Germinal center (tissue), 1 donor: ENCODE results near the gene NFATC4.
A peak's percentile ranks its signal among the peaks of the same experiment; 100 is the strongest.
"Not testable (repeated sequence)": the region's sequence is repeated elsewhere in the genome, so short reads cannot be mapped to it uniquely, and the experiment has no call there.

ENCODE experiments used
- DNase-seq: peaks from one replicate; pipeline ENCODE4 v3.0.0; 2012; ENCODE audit warnings: mixed read lengths, low spot score

NFATC4 gene

DNA sequence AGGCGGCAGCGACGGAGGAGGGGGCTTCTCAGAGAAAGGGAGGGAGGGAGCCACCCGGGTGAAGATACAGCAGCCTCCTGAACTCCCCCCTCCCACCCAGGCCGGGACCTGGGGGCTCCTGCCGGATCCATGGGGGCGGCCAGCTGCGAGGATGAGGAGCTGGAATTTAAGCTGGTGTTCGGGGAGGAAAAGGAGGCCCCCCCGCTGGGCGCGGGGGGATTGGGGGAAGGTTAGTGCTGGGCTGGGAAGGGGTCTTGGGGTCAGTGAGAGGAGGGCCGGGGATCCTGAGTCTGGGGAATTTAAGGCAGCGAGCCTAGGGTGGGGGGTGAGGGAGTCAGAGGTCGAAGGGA, 203 bp downstream of the NFATC4 start:
- DNase-seq, result no peak

DNA sequence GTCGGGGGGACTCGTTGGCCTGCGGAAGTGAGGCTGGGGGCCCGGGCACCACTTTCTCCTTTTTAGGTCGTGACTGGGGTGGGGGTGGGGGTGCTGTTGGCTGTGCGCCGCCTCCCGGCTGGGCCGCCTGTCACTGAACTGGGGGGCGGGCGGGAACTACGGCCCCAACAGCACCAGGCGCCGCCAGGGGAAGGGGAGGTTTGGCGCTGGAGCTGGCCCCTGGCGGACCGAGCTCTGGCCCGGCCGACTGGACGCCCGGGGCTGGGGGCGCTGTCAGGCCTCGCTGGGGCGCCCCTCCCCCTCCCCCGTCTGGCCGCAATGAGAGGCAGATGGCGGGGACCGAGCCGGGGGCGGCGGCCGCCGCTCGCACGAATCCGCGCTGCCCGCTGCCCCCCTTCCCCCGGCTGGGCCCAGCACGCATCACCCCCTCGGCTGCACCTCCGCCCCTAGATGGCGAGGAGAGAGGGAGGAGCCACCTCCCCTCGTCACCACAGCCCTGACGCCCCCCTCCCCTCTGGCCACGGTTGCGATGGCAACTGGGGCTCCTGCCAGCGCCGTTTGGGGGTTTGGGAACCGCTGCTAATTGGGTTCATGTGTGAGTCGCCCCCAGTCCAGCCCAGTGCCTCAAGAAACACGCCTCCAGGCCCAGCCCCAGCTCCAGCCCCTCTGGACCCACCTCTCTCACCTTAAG, 723 bp downstream of the NFATC4 start:
- DNase-seq, result peak; percentile 54

DNA sequence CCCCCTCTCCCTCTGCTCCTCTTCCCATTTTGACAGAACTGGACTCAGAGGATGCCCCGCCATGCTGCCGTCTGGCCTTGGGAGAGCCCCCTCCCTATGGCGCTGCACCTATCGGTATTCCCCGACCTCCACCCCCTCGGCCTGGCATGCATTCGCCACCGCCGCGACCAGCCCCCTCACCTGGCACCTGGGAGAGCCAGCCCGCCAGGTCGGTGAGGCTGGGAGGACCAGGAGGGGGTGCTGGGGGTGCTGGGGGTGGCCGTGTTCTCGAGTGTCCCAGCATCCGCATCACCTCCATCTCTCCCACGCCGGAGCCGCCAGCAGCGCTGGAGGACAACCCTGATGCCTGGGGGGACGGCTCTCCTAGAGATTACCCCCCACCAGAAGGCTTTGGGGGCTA, 1.5 kb downstream of the NFATC4 start:
- no peak for DNase-seq

DNA sequence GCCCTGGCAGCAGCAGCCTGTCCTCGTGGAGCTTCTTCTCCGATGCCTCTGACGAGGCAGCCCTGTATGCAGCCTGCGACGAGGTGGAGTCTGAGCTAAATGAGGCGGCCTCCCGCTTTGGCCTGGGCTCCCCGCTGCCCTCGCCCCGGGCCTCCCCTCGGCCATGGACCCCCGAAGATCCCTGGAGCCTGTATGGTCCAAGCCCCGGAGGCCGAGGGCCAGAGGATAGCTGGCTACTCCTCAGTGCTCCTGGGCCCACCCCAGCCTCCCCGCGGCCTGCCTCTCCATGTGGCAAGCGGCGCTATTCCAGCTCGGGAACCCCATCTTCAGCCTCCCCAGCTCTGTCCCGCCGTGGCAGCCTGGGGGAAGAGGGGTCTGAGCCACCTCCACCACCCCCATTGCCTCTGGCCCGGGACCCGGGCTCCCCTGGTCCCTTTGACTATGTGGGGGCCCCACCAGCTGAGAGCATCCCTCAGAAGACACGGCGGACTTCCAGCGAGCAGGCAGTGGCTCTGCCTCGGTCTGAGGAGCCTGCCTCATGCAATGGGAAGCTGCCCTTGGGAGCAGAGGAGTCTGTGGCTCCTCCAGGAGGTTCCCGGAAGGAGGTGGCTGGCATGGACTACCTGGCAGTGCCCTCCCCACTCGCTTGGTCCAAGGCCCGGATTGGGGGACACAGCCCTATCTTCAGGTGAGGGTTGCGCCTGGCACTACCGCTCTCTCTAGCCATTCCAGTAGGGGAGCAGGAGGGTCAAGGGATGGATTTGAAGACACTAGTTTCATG, 2.1 kb downstream of the NFATC4 start:
- DNase-seq, result no peak

DNA sequence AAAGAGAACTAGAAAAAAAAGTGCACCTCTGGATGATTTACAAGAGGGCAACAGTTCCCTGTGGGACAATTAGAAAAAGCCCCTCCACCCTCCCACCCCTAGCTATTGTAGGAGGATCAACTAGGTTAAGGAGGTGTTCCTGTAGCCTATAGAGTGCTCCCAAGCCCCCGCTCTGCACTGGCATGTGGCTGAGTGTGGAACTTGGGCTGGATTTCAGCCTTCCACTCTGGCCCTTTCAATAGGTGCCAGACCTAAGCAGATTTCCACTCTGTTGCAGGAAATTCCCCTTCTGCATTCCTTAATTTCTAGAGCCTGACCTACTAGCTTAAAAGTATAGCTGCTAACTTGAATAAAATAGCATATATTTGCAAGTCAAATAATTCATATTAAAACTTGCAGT, 2.8 kb downstream of the NFATC4 start:
- DNase-seq, result no peak

DNA sequence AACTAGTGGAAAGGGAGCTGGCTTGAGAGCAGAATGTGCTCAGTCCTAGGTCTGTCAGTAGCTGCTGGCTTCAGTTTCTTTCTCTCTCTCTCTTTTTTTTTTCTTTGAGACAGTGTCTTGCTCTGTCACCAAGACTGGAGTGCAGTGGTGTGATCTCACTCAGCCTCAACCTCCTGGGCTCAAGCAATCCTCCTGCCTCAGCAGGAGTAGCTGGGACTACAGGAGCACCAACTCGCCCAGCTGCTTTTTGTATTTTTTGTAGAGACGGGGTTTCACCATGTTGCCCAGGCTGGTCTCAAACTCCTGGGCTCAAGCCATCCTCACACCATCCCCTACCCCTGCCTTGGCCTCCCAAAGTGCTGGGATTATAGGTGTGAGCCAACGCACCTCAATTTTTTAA, 3.6 kb downstream of the NFATC4 start:
- not testable (repeated sequence) for DNase-seq

DNA sequence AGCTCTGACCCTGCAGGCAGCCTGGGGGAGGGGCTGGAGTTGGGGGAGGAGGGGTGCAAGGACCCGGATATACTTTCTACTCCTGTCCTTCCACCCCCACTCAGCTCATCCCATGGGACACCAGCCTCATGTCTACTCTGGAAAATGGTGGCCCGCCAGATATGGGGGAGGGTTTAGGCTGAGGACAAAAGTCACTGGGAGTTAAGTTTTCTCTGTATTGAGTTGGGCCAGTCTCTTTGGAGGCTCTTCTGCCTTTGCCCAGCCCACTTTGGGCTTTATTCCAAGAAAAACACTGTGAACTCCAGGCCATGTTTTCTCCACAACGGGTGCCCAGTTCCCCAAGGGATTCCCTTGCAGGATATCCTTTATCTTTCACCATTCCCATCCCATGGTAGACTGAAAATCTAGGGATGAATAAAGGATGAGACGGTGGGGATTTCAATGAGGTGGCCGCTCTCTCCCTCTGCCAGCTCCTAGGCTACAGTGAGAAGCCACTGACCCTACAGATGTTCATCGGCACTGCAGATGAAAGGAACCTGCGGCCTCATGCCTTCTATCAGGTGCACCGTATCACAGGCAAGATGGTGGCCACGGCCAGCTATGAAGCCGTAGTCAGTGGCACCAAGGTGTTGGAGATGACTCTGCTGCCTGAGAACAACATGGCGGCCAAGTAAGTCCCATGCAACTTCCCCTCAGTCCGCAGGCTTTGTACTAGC, 4.9 kb downstream of the NFATC4 start:
- DNase-seq, result no peak

DNA sequence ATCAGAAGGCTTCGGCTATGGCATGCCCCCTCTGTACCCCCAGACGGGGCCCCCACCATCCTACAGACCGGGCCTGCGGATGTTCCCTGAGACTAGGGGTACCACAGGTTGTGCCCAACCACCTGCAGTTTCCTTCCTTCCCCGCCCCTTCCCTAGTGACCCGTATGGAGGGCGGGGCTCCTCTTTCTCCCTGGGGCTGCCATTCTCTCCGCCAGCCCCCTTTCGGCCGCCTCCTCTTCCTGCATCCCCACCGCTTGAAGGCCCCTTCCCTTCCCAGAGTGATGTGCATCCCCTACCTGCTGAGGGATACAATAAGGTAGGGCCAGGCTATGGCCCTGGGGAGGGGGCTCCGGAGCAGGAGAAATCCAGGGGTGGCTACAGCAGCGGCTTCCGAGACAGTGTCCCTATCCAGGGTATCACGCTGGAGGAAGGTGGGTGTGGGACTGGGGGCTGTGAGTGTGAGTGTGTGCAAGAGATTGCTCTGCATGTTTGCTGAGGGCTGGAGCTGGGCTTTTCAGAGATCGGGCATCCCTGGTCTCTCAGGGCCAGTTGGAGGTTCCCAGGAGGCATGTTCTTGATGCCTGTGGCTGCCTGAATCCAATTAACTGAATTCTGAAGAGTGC, 8.6 kb downstream of the NFATC4 start:
- DNase-seq, result no peak

DNA sequence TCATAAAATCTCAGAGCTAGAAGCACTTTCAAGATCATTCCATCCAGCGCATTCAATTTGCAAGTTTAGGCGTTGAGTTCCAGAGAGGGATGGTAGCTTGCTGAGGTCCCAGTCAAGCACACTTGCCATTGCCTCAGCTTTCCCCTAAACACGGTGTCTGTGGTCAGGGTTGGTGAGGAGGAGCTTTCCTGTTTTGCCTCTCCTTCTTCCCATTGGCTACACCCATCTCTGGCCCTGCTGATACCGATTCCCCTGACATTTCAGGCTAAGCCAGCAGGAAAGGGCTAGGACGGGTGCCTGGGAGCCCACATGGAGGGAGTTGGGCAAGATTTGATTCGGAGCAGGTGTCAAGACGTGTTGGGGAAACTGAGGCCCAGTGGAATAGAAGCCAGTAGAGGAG, 9.1 kb downstream of the NFATC4 start:
- DNase-seq, result no peak

DNA sequence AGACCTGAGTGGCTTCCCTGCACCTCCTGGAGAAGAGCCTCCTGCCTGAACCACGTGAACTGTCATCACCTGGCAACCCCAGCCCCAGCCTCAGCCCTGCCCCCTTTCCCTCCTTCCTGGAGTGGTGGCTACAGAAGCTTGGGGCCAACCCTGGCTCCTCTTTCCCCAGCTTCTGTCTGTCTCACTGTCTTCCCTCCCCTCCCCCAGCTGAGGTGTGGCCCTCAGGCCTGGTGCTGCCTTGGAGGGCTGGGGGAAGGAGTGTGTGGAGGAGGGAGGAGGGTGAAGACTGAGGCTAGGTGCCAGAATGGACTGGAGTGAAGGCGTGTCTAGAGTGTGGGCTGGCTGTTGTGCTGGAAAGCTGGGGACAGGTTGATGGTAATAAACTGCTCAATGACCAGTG, 9.7 kb downstream of the NFATC4 start:
- DNase-seq, result no peak

DNA sequence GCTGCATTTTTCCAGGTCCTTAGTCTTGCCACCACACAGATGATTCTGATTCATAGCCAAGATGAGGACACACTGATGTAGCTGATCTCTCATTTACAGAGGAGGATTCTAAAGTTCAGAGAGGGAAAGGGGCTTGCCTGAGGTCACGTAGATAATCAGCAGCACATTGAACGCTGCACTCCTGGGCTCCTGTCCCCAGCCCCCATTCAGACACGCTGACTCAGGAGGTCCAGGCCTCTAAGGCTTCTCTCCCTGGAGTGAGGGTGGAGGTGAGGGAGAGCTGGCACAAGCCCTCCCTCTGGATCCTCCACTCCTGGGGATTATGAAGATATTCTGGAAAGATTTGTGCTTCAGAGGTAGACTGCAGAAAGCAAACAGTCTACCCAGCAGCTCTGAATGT, 10.3 kb downstream of the NFATC4 start:
- DNase-seq, result no peak

DNA sequence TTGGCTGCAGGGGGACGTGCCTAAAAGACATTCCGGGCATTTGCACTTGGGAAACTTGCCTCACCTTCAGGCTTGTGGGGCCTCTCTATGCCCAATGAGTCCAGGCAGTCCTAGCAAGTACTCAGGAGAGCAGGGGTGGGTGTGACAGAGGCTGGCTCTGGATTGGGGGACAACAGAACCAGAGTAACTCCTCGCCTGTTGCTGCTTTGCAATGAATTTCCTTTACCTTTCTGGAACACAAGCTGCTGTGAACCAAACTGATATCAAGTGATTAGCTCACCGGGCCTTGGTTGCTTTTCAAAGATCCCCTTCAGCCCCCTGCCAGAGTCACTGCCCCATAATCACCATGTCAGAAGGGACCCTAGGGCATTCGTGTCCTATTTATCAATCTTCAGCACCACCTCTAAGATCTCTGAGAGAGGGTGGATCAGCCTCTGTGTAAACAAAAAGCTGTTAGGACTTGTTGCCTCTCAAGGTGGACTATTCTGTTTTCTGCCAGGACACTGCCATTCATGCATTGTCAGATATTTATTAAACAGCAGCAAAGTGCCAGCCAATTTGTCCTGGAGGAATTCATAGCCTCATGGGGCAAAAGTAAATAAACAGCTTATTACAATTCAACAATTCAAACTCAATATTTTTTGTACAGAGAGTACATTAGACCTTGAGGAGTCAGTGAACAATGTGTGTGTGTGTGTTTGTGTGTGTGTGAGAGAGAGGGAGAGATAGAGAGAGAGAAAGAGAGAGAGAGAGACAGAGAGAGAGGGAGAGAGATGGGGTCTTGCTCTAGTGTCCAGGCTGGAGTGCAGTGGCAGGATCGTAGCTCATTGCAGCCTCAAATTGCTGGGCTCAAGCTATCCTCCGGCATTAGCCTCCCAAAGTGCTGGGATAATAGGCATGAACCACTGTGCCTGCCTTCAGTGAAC, 11.3 kb downstream of the NFATC4 start:
- no peak for DNase-seq

DNA sequence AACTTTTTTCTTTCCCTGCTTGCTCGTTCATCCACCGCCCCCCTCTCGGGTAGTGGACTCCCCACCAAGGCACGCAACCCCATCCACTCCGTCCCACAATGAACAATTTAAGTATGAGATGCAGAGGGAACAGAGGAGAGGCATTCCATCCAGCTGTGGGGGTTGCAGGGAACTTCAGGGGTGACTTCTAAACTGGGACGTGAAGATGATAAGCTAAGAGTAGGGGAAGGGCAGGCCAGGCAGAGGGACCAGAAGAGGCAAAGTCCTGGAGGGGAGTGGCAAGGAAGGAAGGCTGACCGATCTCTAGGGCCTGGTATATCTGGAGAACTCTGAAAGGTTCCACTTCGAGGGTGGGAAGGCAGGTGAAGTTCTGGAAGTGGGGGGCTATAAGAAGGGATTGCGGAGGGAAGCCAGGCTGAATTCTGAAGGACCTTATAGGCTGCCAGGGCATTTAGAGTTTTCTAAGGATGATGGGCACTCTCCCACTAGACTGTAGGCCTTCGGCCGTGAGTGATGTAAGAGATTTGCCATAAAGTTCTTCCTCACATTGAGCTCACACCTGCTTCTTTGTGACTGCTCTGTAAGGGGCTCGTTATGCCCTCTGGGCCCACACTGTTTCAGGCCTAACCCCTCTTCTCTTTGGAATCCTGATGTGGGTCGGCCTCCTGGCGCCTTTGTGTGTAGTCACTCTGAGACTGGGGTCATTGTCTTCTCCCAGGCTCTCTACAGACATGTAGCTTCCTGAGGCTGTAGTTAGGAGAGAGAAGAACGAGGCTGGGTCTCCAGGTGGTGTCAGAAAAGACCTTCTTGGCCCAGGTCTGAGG, 12.1 kb downstream of the NFATC4 start:
- no peak for DNase-seq

DNA sequence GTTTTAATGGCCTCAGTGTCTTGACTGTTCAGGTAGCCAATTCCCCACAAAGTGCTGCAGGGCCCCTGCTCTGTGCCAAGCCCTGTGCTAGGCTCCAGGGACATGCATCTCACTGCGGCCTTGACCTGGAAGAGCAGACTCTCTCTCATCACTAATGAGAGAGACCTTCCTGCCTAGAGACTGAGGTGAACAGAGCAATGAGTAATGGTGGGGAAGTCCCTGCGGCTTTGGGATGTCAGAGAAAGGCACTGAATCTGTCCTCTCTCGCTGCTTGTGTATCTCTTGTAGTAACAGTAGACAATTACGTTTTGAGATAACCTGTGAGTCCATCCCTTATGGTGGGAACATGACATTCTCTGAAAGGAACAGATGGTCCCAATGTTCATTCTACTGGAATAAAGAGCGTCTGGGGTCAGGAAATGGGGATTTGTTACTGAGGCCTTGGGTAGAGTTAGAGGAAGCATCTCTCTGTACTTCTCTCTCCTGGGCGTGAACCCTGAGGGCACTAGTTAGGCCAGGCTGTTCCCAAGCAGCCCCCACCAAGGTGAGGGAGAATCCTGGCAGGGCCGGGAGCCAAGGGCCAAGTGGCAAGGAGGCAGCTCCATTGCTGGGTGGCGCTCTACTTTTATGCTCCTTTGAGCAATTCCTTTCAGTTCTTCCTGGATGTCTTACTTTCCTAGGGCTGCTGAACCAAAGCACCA, 13.5 kb downstream of the NFATC4 start:
- no peak for DNase-seq

DNA sequence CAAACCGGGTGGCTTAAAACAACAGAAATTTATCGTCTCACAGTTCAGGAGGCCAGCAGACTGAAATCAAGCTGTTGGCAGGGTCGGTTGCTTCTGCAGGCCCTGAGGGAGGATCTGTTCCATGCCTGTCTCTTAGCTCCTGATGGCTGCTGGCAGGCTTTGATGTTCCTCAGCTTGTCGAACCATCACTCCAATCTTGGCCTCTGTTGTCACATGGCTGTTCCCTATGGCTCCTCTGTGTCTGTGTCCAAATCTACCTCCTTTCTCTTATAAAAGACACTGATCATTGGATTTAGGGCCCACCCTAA, 14.0 kb downstream of the NFATC4 start:
- DNase-seq, result no peak

DNA sequence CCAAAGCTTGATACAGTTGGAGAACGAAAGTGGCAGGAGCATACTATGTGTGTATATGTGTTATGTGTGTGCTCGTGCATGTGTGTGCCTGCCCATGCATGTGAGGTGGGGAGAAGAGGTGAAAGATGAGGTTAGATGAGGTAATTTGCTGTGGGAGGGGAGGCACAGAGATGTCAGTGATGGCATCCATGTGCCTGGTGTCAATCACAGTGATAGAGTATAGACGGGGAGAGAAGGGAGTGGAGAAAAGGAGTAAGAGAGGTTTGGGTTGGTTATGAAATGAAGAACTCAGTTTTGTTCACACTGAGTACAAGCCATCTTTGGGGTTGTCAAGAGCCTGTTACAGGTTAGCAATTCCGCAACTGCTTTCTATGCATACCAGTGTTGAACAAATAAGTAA, 16.2 kb downstream of the NFATC4 start:
- DNase-seq, result no peak

DNA sequence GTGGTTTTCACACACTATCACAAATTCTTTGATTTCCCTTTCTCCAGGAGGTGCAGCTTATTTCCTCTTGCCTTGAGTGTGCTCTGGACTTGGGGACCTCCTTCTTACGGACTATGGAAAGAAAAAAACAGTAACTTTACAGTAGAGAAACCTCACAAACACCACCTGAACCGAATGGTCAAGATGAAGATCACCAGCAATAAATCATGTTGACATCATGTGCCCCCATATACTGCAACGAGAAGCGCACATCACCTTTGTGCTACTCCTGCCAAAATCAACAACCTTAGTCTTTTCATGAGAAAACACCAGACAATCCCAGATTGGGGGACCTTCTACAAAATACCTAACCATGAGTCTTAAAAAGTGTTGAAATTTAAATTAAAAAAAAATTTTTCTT, 17.5 kb downstream of the NFATC4 start:
- no peak for DNase-seq

DNA sequence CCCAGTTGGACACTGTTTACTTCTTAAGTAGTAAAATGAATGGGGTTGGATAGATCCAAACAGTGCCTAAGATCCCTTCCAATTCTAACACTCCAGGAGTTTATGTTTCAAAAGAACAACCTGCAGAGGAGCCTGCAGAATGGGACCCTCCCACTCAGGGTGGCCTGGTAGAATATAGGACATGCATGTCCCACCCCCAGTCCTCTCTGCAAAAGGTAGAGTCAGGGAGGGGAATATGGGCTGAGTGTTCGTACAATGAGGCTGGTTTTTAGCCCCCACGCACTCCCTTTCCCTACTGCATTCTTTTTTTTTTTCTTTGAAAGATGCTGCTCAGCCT, 19.0 kb downstream of the NFATC4 start:
- no peak for DNase-seq

DNA sequence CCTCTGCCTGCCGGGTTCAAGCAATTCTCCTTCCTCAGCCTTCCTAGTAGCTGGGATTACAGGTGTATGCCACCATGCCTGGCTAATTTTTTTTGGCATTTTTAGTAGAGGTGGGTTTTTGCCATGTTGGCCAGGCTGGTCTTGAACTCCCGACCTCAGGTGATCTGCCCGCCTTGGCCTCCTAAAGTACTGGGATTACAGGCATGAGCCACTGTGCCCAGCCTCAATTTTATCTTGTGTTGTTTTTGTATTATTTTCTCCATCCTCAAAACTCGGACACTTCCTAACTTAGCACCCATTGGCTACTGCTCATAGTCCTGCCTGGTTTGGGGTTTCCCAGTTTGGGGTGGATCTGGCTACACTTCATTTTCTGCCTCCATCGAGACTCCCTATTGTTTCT, 19.6 kb downstream of the NFATC4 start:
- not testable (repeated sequence) for DNase-seq

DNA sequence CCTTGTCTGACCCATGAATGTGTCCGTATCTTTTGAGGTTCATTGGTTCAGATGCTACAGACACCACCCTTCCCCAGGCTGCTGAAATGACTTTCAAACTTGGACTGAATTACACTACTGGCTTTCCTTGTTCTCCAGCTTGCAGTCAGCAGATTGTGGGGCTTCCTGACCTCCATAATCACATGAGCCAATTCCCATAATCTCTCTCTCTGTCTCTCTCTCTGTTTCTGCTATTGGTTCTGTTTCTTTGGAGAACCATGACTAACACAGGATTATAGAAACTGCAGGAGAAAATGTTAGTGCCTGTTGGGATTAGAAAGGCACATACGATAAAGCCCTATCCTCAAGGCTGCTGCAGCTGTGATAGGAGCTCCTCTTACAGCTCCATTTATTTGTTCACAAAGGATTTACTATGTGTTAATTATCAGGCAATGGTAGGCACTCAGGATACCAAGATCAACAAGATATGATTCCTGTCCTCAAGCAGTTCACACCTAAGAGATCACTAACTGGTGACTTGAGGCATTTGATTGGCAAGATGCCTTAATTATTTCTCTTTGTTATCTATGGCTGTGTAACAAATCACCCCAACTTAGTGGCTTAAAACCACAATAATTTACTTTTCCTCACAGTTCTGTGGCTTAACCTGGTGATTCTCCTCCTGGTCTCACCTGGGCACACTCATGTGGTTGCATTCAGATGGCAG, 20.6 kb downstream of the NFATC4 start:
- no peak for DNase-seq
